Activated CD8-positive, alpha-beta memory T cell treated with anti-CD3 and anti-CD28 coated beads, Interleukin-2, amount 50 U/mL, for 48 hours (primary cell): ENCODE results near the gene PROM1.

Experiments used
- DNase-seq: peaks from one replicate; pipeline ENCODE4 v3.0.0-alpha.2; 2020

Gene PROM1

GRCh38 chr4:15936495-15936894 is 147.3 kb downstream of the PROM1 start:
- DNase-seq: no peak

DNA sequence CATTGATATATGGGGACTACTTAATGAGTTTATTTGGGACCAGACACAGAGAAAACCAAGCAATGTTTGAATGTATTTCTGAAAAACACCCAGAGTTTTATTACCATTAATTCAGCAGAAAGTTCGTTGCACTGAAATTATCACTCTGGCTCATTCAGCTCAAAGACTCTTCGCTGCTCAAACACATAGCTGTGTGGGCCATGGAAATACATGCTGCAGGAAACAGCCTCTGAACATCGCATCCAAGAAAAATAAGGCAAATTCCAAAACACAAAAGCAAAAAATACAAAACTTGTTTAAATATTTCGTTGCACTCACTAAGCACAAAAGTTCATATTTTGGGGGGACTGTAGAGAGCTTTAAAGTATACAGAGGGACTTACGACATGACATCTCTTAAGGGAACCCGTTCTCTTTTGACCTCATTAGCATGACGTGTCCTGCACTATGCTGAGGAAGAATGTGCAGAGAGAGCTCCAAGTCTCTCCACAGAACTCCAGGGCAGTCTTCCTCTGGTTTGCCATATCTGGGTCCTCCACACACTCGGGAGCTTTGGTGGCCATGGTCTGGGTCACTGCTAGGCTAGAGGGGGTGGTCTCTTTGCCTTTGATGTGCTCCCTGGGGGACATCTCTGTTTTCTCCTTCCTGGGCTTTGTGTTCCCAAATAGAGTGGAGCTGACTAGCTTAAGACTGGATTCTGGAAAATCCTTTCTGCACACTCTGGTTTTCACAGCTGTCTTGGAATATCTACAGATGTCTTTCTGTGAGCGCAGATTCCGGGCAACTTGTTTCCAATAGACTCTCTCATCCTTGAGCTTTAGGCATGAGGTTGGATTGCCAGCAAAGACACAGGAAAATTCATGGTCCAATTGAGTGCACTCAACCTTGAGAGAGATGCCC is 148.1 kb downstream of the PROM1 start:
- no peak for DNase-seq

DNA sequence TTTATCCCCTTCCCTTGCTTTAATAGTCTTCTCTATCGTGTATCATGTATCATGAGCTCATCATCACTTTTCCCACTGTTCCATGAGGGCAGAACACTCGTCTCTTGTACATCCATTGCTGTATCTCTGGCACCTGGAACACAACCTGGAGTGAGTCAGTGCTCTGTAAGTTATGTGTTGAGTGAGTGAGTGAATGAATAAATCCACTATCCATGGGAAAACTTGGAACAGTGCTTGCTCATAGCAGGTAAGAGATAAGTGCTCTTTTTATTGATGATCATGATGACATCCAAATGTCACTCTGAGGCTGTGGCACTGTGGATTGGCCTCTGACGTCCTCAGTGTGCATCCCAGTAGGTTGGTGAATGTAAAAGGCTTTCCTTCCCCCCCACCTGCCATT is 149.6 kb downstream of the PROM1 start:
- DNase-seq: no peak

DNA sequence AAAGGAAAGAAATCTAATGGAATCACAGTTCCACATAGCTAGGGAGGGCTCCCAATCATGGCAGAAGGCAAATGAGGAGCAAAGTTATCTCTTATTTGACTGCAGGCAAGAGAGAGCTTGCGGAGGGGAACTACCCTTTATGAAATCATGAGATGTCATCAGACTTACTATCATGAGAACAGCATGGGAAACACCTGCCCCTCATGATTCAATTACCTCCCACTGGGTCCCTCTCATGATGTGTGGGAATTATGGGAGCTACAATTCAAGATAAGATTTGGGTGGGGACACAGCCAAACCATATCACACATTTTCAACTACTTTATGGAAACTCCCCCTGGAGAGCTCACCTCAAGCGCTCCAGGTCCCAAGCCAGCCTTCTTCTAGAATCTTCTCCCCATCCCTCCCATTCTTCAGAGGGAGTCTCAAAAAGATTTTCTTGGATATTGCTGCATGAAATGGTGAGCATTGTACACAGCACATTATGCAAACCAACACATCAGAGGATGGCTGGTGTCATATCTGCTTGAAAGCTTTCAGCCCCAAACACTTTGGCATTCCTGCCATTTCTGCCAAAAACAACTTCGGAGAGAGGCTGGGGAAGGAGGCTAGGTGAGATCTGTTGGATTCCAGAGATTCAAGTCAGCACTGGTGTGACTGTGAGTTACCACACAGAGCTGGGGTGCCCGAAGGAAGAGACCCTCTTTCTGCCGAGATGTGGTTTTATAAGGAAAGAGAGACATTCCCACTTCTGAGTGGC is 152.2 kb downstream of the PROM1 start:
- no peak for DNase-seq

- no peak for DNase-seq
These were observed 153.5 kb downstream of the PROM1 start for GRCh38 chr4:15930314-15930713.

DNA sequence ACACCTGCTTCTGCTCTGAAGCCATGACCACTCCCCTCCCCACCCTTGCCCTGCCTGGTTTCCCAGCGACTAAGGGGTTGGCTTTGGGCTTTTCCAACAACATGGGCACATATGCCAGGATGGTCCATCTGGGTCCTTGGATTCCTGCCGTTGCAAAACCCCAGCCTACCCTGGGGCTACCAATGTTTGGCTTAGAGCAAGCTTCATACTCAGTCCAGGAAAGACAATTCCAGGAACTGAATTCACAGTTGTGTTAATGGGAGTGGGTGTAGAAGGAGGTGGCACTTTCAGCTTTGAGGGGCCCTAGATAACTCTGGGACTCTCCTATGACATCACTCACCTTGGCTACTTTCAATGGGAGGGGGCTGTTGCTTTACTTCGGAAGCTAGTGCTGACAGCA is 154.3 kb downstream of the PROM1 start:
- DNase-seq: no peak

DNA sequence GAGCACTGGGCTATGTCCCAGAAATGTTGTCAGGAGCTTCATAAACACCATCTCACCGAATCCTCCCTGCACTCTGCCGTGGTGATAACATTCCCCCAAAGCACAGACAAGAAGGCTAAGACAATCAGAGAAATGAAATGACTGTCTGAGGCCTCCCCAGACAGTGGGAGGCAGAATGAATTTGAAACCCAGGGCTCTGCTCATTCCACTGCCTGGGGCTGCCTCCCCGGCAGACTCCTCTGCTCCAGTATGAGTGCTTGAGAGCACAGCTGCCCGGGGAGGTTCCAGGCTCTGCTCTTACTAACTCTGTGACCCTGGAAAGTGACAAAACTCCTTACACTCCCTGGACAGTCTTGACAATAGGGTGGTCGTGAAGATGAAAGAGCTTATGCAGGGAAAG is 154.9 kb downstream of the PROM1 start:
- DNase-seq: no peak

- no peak for DNase-seq
These were observed 157.3 kb downstream of the PROM1 start for GRCh38 chr4:15926486-15926885.

DNA sequence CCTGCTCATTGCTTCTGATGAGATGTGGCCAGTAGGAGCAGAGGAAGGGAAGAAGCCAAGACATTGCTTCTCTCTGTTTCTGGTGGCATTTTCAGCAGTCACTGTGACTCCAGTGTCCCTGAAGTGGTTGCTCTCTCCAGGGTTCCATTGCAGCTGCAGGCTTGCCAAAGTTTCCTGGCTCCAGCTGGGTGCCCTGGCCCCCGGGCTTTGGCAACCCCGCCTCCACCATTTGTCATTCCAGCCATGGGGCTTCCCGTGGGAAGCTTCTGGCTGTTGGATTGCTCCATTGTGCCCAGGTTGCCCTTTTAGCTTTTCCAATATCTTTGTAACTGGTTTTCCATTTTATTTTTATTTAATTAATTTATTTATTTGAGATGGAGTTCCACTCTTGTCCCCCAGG is 158.0 kb downstream of the PROM1 start:
- DNase-seq: no peak

DNA sequence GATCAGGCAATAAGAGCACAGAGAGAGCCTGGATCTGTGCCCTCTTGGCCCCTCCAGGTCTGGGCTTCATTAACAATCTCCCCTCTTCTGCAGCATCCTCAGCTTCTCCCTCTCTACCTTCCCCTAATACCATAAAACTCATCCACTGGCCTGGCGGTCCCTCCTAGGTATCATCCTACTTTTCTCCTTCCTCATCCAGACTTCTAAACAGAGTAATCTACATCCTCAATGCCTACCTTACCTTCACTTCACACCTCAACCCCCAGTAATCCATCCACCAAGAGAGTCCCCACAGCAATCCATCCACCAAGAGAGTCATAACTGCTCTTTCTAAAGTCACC is 162.3 kb downstream of the PROM1 start:
- no peak for DNase-seq

- DNase-seq: no peak
These were observed 162.9 kb downstream of the PROM1 start for GRCh38 chr4:15920723-15921591.

DNA sequence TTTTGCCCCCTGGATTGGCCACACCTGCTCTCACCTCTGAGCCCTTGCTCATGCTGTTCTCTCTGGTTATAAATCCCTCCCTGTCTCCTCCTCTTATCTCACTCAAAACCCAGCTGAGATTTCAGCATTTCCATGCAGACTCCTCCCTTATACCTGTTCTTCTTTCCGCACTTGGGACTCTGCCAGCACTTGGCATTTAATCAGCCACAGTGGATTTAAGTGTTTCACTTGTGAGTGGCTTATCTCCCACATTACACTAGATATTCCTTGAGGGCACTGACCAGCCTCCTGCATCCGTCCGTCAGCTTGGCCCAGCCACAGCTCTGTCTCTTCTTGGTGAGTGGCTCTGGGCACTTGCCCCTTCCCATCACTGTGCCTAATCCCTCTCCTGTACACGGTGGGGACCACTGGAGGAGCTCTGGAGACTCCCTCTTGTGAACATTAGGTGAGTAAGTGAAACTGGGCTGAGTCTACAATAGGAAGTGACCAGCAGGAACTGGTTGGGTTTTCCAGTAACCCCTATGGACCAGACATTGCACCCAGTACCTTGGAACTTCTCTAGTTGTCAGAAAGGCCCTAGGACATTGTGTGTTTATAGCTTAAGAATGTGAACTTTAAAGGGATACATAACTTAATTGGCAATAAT is 165.2 kb downstream of the PROM1 start:
- no peak for DNase-seq
